Measurements from ENCODE around the gene MYOZ2.
"Not testable (repeated sequence)": the region's sequence is repeated elsewhere in the genome, so short reads cannot be mapped to it uniquely, and the experiment has no call there.

MYOZ2 gene

DNA sequence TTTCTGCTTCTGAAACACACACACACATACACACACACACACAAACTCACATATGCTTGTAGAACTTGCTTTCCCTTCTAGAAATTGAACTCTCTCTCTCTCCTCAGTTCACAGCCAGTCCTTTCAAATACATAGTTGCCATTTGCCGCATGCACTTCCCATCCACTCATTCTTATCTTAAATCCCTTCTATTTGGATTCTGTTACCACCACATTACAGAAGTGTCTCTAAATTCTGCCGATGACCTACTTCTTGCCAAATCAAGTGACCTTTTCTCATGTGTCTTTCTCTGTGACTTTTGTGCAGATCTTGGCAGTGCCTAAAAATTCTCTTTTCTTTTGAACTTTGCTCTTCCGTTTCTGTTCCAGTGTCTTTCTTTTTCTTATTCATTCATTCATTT is 7.5 kb upstream of the MYOZ2 start:
- no peak for DNase-seq (ENCODE audit: low read depth)

DNA sequence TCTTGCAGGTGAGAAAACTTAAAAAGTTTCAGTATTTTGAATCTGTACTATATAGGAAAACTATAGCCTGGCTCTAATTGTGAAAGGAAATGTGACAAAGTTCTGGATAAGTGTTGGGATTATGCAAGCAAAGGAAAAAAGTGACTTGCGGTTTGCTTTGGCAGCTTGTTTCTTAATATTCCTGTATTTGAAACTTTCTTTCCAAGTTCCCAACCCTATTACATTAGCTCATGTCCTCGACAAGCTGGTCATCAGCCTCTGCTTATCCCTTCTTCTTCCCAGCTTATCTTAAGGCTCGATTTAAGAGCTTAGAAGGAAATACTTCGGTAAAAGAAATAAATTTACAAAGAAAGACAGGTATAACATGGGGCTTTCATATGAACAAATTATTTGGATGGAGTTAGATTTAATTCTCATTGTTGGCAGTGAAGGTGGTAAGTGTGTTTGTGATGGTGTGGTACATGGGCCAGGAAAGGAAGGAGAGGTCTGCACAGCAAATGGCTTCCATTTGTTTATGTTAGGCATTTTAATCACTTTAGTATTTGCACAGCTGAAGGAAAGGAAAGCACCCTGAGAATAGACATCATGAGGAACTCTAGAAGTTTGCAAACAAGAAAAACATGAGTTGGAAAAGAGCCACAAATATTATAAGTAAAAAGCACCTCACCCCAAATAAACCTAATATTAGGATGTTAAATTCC is 5.1 kb upstream of the MYOZ2 start:
- peak; percentile 74 for DNase-seq (ENCODE audit: low read depth)

DNA sequence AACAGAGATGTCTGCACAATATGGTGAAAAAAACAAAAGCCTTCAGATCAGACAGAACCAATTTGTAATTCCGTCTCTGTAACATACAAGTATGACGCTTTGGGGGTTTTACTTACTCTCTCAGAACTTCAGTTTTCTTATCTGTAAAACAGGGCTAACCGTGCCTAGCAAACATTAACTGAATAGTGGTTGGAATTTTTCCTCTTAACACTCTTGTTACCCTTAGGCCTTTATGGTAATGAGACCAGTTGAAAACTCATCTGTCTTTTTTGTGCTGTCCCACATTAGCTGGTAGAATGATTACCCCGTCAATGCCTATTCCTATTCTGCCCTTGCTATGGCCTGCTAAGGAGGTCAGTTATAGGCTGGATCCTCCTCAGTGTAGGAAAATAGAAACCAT is 4.5 kb upstream of the MYOZ2 start:
- DNase-seq (ENCODE audit: low read depth) = no peak

DNA sequence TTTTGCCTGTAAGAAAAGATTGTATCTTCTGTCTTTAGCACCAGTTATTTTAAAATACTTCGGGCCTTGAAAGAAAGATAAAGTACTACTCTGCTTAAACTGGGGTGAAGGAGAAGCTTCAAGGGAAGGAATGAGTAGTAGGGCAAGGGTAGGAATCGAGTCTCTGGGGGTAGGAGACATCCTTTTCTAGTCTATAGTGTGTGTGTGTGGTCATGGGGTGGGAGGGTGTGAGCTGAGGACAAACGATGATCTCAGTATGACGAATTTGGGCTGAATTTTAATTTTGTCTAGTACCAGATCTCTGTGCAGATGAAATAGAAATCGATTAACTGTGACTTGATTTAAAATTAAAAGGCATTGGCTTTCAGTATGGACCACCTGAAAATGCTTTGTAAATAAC is 3.3 kb upstream of the MYOZ2 start:
- DNase-seq (ENCODE audit: low read depth) = peak; percentile 44

DNA sequence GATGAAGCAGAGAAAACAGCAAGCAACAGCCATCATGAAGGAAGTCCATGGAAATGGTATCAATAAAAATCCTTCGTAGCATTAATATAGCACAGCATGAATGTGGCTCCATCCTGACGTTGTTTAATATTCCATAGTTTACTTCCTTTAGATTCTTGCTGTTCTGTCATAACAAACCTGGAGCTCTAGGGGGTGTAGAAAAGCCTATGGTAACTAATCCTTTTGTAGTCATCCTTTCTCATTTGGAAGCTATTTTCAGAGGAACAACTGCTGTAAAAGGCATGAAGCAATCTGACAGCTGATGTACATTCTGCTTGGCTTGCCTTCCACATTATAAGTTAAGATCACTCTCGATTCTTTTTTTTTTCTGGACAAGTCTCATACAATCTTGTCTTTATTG is 914 bp downstream of the MYOZ2 start:
- DNase-seq (ENCODE audit: low read depth) = no peak

DNA sequence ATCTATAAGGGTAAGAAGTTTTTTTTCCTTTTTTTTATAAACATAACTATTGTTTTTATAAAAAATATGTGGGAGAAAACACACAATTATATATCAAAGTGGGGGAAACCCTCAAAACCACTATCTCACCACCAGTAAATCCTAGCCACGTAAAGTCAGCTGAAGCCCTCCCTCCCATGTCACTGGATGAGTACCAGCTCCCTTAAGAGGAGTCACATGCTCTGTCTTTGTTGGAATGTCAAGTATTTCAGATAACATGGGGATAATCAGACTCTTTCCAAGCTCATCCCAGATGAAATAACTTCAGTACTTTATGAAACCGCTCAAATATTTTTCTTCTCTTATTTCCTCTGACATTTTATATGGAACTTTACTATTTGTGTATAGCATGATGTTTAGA is 2.4 kb downstream of the MYOZ2 start:
- no peak for DNase-seq (ENCODE audit: low read depth)

DNA sequence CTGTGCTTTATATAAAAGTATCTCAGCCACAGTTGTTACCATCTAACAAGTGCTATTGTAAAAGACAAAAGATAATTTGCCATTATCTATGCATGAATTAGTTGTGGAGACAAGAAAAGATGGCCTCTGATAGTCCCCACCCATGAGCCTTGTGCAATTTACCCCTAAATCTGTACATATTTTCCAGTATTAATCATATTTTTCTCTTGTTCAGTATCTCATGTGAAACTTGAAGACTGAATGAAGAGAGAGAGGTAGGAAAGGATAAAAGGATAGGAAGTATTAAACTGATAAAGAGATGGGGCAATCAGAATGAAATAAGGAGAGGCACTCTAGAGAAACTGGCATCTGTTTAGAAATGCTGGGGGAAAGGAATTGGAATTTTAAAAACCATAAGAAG is 3.7 kb downstream of the MYOZ2 start:
- DNase-seq (ENCODE audit: low read depth) = no peak

DNA sequence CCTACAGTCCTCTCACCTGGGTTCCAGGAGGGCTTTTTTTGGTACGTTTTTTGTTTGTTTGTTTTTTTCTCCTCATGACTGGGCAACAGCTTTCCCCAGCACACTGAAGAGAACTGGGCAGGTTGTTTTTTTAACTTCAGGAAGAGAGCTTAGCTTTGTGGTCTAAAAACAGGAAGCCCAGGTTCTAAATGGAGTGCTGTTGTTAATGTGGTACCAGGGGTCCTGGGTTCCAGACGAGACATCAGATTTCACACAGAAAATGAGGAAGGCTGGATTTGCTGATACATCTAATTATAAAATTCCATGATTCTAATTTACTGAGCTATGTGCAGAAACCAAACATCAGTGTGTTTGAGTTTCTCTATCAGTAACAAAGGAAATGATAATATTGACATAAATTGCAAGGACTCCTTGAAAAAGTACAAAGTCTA is 4.2 kb downstream of the MYOZ2 start:
- no peak for DNase-seq (ENCODE audit: low read depth)

DNA sequence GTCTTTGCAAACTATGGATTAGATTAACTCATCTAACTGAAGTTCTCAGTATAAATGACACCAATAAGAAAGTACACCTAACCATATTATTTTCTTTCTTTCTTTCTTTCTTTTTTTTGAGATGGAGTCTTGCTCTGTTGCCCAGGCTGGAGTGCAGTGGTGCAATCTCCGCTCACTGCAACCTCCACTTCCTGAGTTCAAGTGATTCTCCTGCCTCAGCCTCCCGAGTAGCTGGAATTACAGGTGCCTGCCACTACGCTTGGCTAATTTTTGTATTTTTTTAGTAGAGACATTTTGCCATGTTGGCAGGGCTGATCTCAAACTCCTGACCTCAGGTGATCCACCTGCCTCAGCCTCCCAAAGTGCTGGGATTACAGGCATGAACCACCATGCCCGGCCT is 5.7 kb downstream of the MYOZ2 start:
- not testable (repeated sequence) for DNase-seq (ENCODE audit: low read depth)

DNA sequence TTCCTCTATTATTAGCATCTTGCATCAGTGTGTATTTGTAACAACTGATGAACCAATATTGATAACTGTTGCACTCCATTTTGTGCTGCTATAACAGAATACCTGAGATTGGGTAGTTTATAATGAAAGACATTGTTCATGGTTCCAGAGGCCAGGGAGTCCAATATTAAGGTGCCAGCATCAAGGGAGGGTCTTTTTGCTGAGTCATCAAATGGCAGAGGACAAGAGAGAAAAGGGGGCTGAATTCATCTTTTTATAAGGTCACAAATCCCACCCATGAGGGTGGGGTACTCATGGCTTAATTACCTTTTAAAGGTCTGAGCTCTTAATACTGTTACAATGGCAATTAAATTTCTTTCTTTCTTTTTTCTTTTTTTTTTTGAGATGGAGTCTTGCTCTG is 7.2 kb downstream of the MYOZ2 start:
- no peak for DNase-seq (ENCODE audit: low read depth)

DNA sequence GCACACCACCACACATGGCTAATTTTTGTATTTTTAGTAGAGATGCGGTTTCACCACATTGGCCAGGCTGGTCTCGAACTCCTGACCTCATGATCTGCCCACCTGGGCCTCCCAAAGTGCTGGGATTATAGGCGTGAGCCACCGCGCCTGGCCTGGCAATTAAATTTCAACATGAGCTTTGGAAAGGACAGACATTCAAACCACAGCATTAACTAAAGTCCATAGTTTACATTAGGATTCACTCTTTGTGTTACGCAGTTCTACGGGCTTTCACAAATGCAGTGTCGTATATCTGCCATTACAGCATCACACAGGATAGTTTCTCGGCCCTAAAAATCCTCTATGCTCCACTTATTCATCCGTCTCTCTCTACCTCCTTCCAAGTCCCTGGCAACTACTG is 7.7 kb downstream of the MYOZ2 start:
- DNase-seq (ENCODE audit: low read depth) = not testable (repeated sequence)

DNA sequence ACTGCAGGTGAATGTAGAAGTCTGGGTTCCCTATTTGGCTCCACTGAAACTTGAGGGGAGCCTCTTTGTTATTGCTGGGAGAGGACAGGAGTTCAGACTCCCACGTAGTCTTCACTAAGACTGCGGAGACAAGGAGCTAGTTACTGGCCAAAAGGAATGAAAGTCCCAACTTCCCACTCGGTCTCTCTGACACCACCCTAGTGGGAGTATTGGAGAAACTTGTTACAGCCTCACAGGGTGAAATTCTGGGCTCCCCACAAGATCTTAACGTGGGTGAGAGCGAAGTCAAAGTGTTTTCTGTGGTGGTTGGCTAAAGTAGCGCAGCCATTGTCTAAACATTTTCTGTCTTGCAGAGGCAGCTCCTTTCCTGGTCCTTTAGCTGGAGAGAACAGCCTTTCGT is 13.5 kb downstream of the MYOZ2 start:
- DNase-seq (ENCODE audit: low read depth) = no peak

DNA sequence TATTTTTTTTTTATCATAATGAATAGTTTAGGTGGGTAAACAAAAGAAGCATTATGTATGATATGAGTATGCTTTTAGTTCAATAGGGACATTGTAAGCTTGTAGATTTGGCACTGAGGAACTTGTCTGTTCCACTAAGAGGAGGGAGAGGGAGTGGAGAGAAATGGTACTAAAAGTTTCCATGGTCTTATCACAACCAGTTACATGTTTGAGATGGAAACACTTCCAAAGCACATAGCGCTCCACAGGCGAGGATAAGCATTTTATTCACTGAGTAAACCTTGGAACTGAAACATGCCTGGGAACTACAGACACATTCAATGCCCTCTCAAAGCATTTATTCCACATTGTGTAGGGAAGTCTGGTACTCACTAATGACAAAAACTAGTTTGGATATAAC is 15.5 kb downstream of the MYOZ2 start:
- no peak for DNase-seq (ENCODE audit: low read depth)

DNA sequence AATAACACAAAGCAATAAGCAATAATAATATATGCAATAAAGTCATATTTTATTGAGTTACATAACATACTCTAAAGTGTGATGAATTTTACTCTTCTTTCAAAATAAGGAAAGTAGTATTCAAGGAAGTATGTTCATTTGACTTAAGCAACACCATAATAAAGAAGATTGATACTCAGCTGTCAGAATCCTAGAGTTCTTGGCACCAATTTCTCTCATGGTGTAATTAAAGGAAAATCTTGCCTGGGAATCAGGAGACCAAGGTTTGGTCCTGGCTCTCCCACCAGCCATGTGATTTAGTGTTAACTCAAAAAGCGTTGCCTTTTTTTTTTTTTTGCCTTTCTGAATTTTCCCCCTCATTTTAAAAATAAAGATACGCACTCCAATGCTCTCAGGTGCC is 17.1 kb downstream of the MYOZ2 start:
- no peak for DNase-seq (ENCODE audit: low read depth)

DNA sequence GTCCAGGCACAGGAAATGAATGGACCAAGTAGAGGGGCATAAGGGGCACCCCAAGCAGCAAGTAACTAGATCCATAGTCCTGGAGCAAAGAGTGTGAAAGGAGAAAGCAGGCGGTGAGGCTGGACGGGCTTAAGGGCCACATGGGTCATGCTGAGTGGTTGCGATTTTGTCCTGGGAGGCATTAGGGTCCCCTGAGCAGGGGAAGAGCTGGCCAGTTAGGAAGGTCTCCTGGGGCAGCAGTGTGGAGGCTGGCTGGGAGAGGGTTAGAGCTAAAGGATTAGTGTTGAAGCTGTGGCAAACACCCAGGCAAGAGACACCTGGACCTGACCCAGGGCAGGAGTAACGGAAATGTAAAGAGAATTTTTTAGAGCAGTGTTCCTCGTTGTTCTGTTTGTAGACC is 26.5 kb downstream of the MYOZ2 start:
- no peak for DNase-seq (ENCODE audit: low read depth)

DNA sequence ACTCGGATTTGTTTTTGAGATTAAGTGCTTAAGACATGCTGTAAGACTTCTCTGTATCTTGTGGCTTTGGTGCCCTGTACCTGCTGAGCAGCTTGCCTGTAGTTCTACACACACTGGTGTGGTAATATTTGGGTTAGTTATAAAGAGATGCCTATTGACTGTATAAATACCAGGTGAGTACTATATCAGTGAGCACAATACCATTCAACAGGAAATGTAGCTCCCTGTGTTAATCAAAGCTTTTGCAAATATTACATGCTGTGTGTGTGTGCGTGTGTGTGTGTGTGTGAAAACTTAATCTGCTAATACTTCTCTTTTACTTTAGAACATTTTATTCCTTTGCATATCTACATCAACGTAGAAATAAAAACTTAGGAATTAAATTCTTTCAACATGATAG is 30.1 kb downstream of the MYOZ2 start:
- no peak for DNase-seq (ENCODE audit: low read depth)

DNA sequence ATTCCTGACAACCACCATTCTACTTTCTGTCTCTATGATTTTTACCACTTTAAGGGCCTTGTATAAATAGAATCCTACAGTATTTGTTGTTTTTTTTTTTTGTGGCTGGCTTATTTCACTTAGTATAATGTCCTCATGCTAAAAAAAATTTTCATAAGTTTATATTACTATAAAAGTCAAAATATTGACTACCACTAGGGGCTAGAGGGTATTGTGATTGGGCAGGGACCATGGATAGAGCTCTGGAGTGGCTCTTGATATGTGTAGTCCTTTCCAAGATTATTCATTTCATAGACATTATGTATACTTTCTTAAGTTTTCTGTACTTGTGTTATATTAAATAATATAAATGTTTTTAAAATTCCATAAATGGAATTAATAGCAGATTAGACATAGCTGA is 34.6 kb downstream of the MYOZ2 start:
- no peak for DNase-seq (ENCODE audit: low read depth)

DNA sequence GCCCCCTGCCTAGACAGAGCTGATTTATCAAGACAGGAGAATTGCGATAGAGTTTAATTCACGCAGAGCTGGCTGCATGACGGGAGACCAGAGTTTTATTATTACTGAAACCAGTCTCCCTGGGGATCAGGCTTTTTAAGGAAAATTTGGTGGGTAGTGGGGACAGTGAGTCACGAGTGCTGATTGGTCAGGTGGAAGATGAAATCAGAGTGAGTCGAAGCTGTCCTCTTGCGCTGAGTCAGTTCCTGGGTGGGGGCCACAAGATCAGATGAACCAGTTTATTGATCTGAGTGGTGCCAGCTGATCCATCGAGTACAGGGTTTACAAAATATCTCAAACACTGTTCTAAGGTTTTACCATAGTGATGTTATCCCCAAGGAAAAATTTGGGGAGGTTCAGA is 36.6 kb downstream of the MYOZ2 start:
- DNase-seq (ENCODE audit: low read depth) = no peak

DNA sequence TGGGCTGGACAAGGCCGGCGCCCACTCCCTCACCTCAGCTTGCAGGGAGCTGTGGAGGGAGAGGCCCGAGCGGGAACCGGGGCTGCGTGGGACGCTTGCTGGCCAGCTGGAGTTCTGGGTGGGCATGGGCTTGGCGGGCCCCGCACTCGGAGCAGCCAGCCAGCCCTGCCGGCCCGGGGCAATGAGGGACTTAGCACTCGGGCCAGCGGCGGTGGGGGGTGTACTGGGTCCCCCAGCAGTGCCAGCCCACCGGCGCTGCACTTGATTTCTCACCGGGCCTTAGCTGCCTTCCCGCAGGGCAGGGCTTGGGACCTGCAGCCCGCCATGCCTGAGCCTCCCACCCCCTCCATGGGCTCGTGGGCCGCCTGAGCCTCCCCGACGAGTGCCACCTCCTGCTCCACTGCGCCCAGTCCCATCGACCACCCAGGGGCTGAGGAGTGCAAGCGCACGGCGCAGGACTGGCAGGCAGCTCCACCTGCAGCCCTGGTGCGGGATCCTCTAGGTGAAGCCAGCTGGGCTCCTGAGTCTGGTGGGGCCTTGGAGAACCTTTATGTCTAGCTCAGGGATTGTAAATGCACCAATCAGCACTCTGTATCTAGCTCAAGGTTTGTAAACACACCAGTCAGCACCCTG is 38.2 kb downstream of the MYOZ2 start:
- DNase-seq (ENCODE audit: low read depth) = not testable (repeated sequence)

DNA sequence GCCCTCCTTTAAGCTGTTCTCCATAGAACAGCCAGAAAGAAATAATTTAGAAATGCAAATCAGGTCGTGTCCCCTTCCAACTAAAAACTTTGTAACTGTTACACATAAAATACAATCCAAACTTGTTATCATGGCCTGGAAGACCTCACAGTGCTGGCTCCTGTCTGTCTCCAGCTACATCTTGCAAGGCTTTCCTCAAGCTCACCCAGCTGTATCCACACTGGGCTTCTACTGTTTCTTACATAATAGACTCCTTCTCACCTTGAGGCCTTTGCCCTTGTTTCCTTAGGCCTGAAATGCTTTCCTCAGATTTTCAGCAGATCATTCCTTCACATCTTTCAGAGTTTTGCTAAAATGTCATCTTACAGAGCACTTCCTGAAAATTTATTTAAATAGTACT is 43.4 kb downstream of the MYOZ2 start:
- no peak for DNase-seq (ENCODE audit: low read depth)

DNA sequence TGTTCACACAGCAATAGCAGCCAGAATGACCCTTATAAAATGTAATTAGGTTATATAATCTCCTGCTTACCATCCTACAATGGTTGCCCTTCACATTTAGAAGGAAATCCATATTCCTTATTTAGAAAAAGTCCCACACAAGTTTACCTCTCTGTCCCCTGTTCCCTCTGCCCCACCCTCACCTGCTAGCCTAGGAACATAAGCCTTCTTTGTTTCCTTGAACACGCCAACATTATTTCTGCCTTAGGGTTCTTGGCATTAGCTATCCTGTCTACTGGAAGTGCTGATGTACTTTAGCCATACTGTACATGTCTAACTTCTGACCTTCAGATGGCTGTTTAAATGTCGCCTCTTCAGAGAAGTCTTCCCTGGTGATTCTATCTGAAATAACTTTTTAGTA is 48.5 kb downstream of the MYOZ2 start:
- no peak for DNase-seq (ENCODE audit: low read depth)

DNA sequence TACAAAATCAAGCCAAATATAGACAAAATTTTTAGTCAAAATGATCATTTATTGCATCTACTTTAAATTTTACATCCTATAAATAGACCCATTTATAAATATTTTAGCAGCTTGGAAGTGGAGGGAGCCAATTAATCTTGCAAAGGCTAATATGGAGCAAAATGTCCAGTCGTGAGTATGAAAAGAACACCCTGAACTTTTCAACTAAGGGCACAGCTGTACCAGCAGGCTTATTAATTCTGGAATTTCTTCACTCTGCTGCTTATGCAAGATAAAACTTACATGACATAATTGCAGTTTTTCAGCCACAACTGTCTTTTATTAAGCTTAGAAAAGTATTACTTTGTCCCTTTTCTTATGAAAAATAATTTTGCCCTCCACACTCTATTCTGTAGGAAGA is 54.0 kb downstream of the MYOZ2 start:
- DNase-seq (ENCODE audit: low read depth) = peak; percentile 71

DNA sequence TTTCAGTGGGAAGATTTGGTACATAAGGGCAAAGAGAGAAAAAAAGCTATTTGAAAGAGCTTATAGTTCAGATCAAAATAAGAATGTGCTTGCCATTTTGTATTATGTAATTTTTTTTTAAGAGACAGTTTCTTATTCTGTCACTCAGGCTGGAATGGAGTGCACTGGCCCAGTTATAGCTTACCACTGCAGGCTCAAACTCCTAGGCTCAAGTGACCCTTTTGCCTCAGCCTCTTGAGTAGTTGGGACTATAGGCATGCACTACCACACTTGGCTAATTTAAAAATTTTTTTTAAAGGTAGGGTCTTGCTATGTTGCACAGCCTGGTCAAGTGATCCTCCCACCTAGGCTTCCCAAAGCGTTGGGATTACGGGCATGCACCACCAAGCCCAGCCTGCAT is 54.7 kb downstream of the MYOZ2 start:
- DNase-seq (ENCODE audit: low read depth) = no peak

DNA sequence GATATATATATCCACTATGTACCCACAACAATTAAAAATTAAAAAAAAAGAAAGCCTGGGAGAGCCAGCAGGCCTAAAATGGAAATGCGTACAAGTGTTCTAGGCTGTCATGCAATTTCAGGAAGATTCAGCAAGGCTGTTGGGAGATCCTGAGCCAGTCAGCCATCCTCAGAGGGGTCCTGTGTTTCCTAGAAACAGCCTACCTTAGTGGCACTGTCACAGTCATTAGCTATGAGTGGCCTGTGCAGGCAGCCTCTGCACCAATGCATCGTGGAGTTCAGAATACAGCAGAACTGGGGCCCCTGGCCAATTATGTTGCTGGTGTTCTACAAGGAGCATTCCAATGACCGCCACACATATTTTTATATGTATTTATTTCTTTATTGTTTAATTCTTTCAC is 55.9 kb downstream of the MYOZ2 start:
- DNase-seq (ENCODE audit: low read depth) = no peak

Measured in fibroblast of gingiva (primary cell).